GM12878 (cell line): ENCODE results near the gene C11orf42. TPM values are rescaled to one million over a fixed set of nuclear protein-coding genes. Genes with fewer than 3 reads are reported as not detected.

Source experiments
- ATAC-seq: fragments of 200-7000 bp; cut with Tn5 transposase; 3 replicates; pipeline ENCODE4 v1.9.1; 2020; ENCODE audit warnings: mild to moderate bottlenecking, moderate library complexity
- BruUV-seq: library from RNA; stranded (reverse); fragments of 400-500 nt; replicated peaks from 2 replicates; lab custom pipeline; 2021; lab: Mats Ljungman, UMichigan
- CTCF ChIA-PET: fragments of 300-600 bp; sonication (Branson Sonifier 250); formaldehyde crosslinking; extraction: SDS; loops from one replicate; lab custom pipeline; 2021; ENCODE audit warnings: inconsistent platforms; lab: Yijun Ruan, JAX
- POLR2A ChIA-PET: fragments of 350-600 bp; formaldehyde crosslinking; extraction: SDS; loops from one replicate; lab custom pipeline; 2021; ENCODE audit warnings: inconsistent platforms; lab: Charles Lee
- RAD21 ChIA-PET: fragments of 300-600 bp; sonication (Branson Sonifier 250); formaldehyde crosslinking; loops from one replicate; lab custom pipeline; 2023; ENCODE audit warnings: antibody characterized with exemption; ENCODE audit not compliant: unreplicated experiment; lab: Charles Lee
- SMC1A ChIA-PET: fragments of 300-600 bp; sonication (Branson Sonifier 250); formaldehyde crosslinking; loops from one replicate; lab custom pipeline; 2023; ENCODE audit not compliant: unreplicated experiment, uncharacterized antibody; lab: Charles Lee
- DNase-seq: peaks from one replicate; pipeline ENCODE4 v3.0.0-alpha.2; 2011; ENCODE audit warnings: low read depth, low spot score
- FAIRE-seq: peaks from 3 replicates; lab custom pipeline; 2011; peaks lifted over from hg19 to GRCh38; lab: Jason Lieb, UNC
- H2AFZ ChIP-seq: 2 replicates; pipeline ENCODE4 v1.6.0; 2011; ENCODE audit warnings: low read depth, low read length, control low read depth; ENCODE audit not compliant: control insufficient read depth
- H3K27ac ChIP-seq: 2 replicates; pipeline ENCODE4 v1.5.1; 2011; ENCODE audit warnings: control low read depth; ENCODE audit not compliant: control insufficient read depth, insufficient read depth
- H3K27me3 ChIP-seq, 2 experiments: replicated peaks in 1 of 2; 2 replicates each; pipeline versions ENCODE4 v1.6.0 to v1.6.1; 2011; ENCODE audit warnings: low read length in 1 of 2; ENCODE audit not compliant: control insufficient read depth in 2 of 2, insufficient read depth in 2 of 2
- H3K36me3 ChIP-seq, 2 experiments: 2 replicates each; pipeline ENCODE4 v1.5.1; 2011; ENCODE audit warnings: low read length in 1 of 2; ENCODE audit not compliant: control insufficient read depth in 2 of 2, insufficient read depth in 2 of 2
- H3K4me1 ChIP-seq: 2 replicates; pipeline ENCODE4 v1.6.1; 2011; ENCODE audit warnings: mild to moderate bottlenecking, low read length, moderate library complexity, mixed read lengths; ENCODE audit not compliant: control insufficient read depth, insufficient read depth
- H3K4me2 ChIP-seq: 2 replicates; pipeline ENCODE4 v1.6.0; 2011; ENCODE audit warnings: control low read depth; ENCODE audit not compliant: control insufficient read depth, insufficient read depth
- H3K4me3 ChIP-seq: fragments of 200-600 bp; sonication (generic); 2 replicates; pipeline ENCODE4 v1.5.1; 2016
- H3K79me2 ChIP-seq: 2 replicates; pipeline ENCODE4 v1.6.0; 2011; ENCODE audit warnings: low read length; ENCODE audit not compliant: control insufficient read depth, insufficient read depth
- H3K9ac ChIP-seq: 2 replicates; pipeline ENCODE4 v1.8.0; 2011; ENCODE audit warnings: low read length, control low read depth, mixed read lengths; ENCODE audit not compliant: control insufficient read depth, insufficient read depth
- H3K9me3 ChIP-seq: replicated peaks from 3 replicates; pipeline ENCODE4 v1.5.1; 2011; ENCODE audit warnings: mild to moderate bottlenecking, low read length; ENCODE audit not compliant: control insufficient read depth, insufficient read depth
- H4K20me1 ChIP-seq: 2 replicates; pipeline ENCODE4 v1.6.0; 2011; ENCODE audit not compliant: control insufficient read depth, insufficient read depth
- CHD2 ChIP-seq: IDR thresholded peaks from 2 replicates; pipeline ENCODE4 v1.6.1; 2011; ENCODE audit warnings: low read depth, low read length, improper control_type of control experiment, borderline replicate concordance
- CREM ChIP-seq: IDR thresholded peaks from 2 replicates; pipeline ENCODE4 v1.6.1; 2014; ENCODE audit warnings: antibody characterized with exemption, low read depth
- E2F8 ChIP-seq: fragments of 450-650 bp; IDR thresholded peaks from 2 replicates; pipeline ENCODE4 v1.6.1; 2018; ENCODE audit warnings: mild to moderate bottlenecking, low read depth, moderate library complexity; ENCODE audit not compliant: partially characterized antibody
- EED ChIP-seq: sonication (generic); IDR thresholded peaks from 2 replicates; pipeline ENCODE4 v1.6.1; 2016; ENCODE audit warnings: antibody characterized with exemption, low read depth
- IKZF2 ChIP-seq, 2 experiments: fragments of 450-650 bp; IDR thresholded peaks; 2 replicates each; pipeline ENCODE4 v1.6.1; 2017; ENCODE audit warnings: mild to moderate bottlenecking in 2 of 2, moderate library complexity in 2 of 2
- IRF4 ChIP-seq: IDR thresholded peaks from 2 replicates; pipeline ENCODE4 v1.6.1; 2011; ENCODE audit warnings: low read depth, low read length
- JUNB ChIP-seq: IDR thresholded peaks from 2 replicates; pipeline ENCODE4 v1.6.1; 2016; ENCODE audit warnings: antibody characterized with exemption, mild to moderate bottlenecking
- KDM1A ChIP-seq: fragments of 200-600 bp; sonication (generic); IDR thresholded peaks from 2 replicates; pipeline ENCODE4 v1.6.1; 2016; ENCODE audit warnings: borderline replicate concordance
- NKRF ChIP-seq: fragments of 450-650 bp; conservative IDR thresholded peaks from 2 replicates; pipeline ENCODE4 v1.6.1; 2017; ENCODE audit warnings: mild to moderate bottlenecking, moderate library complexity
- RBBP5 ChIP-seq: fragments of 200-600 bp; sonication (generic); conservative IDR thresholded peaks from 2 replicates; pipeline ENCODE4 v1.6.1; 2016
- SIX5 ChIP-seq: IDR thresholded peaks from 2 replicates; pipeline ENCODE4 v1.6.1; 2011; ENCODE audit warnings: mild to moderate bottlenecking, low read depth, low read length, moderate library complexity; ENCODE audit not compliant: severe bottlenecking
- SREBF2 ChIP-seq: IDR thresholded peaks from 2 replicates; pipeline ENCODE4 v1.6.1; 2012; ENCODE audit warnings: mild to moderate bottlenecking, low read length
- ZNF274 ChIP-seq: IDR thresholded peaks from one replicate; pipeline ENCODE4 v1.8.0; 2011; ENCODE audit not compliant: insufficient read length, insufficient read depth
- WGBS: methylation state at CpG from one replicate; pipeline ENCODE4 v1.1.6; 2016; ENCODE audit warnings: low lambda C conversion rate; ENCODE audit not compliant: insufficient replicate concordance, insufficient coverage; ENCODE audit errors: missing lambda C conversion rate; 5-methylcytosine and 5-hydroxymethylcytosine counted together
- in situ Hi-C: fragments of 300-500 bp; cut with MboI; formaldehyde crosslinking; loops from 9 replicates; pipeline ENCODE4 v1.14.3; 2018; ENCODE audit warnings: mixed read lengths
- intact Hi-C: fragments of 100-400 bp; cut with micrococcal nuclease; formaldehyde crosslinking; loops from one replicate; pipeline ENCODE4 v1.14.2; 2022; ENCODE audit not compliant: unreplicated experiment
- polyA plus RNA-seq, 11 experiments: library from polyadenylated mRNA; depleted of rRNA in 4 of 11; unstranded in 6 of 11; stranded (reverse) in 5 of 11; fragments of >200 nt; fragmentation: Nextera tagmentation in 4 of 11; fragmentation: Illumina TruSeq in 1 of 11; extraction: Ambion mirVana in 4 of 11; extraction: Trizol in 1 of 11; gene quantifications; 1 replicate in 1 of 11; 2 replicates in 10 of 11; pipeline versions ENCODE4 v1.2.1 to v1.2.3, GENCODE V29; 2011 to 2016; ENCODE audit warnings: inconsistent platforms in 2 of 11, missing spikeins in 2 of 11, low read depth in 1 of 11
- total RNA-seq, 4 experiments: library from RNA; depleted of rRNA in 3 of 4; stranded (reverse); fragments of >200 nt in 3 of 4; fragmentation: Illumina TruSeq in 1 of 4; extraction: Trizol in 1 of 4; gene quantifications; 2 replicates each; pipeline versions ENCODE4 v1.2.1 to v1.2.3, GENCODE V29; 2013 to 2021
- TF ChIP-seq, protein P1 (sequence below): IDR thresholded peaks from 2 replicates; pipeline ENCODE4 v1.6.1; 2011; ENCODE audit warnings: low read depth, low read length, improper control_type of control experiment, borderline replicate concordance

The C11orf42 gene
- total and polyA plus RNA-seq, 10 of the 15 experiments (the other 5 are each of a cell fraction or from before 2014, with no cell fraction given), result 0.19 TPM; not detected in 9

- no peaks in the 10 kb centered on the region for H3K79me2 ChIP-seq
- no peak for DNase-seq
- H3K4me1 ChIP-seq, result no peaks in the 10 kb centered on the region
- 86% methylated on average over 10 of the region's 10 CpGs for WGBS
- peaks cover 11 to 17% of the 10 kb centered on the region in 2 experiments; a peak in 3 of 4 replicates for H3K36me3 ChIP-seq
- no peak for TF ChIP-seq SIX5
- no peak for TF ChIP-seq JUNB
- no peak for TF ChIP-seq KDM1A
- no peak for TF ChIP-seq NKRF
- TF ChIP-seq SREBF2, result no peak
- no peak for TF ChIP-seq EED
- TF ChIP-seq IRF4, result no peak
- TF ChIP-seq, protein P1, sequence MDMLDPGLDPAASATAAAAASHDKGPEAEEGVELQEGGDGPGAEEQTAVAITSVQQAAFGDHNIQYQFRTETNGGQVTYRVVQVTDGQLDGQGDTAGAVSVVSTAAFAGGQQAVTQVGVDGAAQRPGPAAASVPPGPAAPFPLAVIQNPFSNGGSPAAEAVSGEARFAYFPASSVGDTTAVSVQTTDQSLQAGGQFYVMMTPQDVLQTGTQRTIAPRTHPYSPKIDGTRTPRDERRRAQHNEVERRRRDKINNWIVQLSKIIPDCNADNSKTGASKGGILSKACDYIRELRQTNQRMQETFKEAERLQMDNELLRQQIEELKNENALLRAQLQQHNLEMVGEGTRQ, result no peak
- no peak for TF ChIP-seq ZNF274
- TF ChIP-seq CREM, result no peak
- no peak for TF ChIP-seq RBBP5
- TF ChIP-seq IKZF2 (IDR thresholded peaks at IDR 0.05), result no peak
- no peak for TF ChIP-seq CHD2
- TF ChIP-seq E2F8, result no peak
- no peak overlapping the region for H3K27ac ChIP-seq
- no peaks in the 10 kb centered on the region for H3K27me3 ChIP-seq
- no peak overlapping the region for H3K9ac ChIP-seq
- H3K9me3 ChIP-seq, result no peaks in the 10 kb centered on the region
- intact Hi-C loops (no loop called here), in situ Hi-C loops (no loop called here)
- ChIA-PET SMC1A (interaction anchor here (0.6 to 2.3 kb wide), 3 partner anchors 10 to 590 kb away, joined by 3 to 7 read pairs (median 4); no protein-coding TSS in a partner anchor), RAD21 (no interaction called here), CTCF (no interaction called here), POLR2A (interaction anchor here (1.1 kb wide), 1 partner anchor 10 kb away, joined by 3 read pairs; no protein-coding TSS in a partner anchor)
- no TSS peak for BruUV-seq
- no peak overlapping the region for H2AFZ ChIP-seq
- H3K4me3 ChIP-seq, result no peak overlapping the region
- H3K4me2 ChIP-seq, result no peak overlapping the region
- no peaks in the 10 kb centered on the region for H4K20me1 ChIP-seq
- no peak for FAIRE-seq
- ATAC-seq, result no peak
These were observed 9.2 kb downstream of the C11orf42 start for GRCh38 chr11:6214530-6214929.
